CD14-positive monocyte (primary cell): ENCODE results near the gene SEMA4A. TPM values are rescaled to one million over a fixed set of nuclear protein-coding genes. Genes with fewer than 3 reads are reported as not detected.

Experiments
- DNase-seq, 3 donors: peaks; one replicate each; pipeline ENCODE4 v3.0.0-alpha.2; 2011 to 2022
- H2AFZ ChIP-seq: 2 replicates; pipeline ENCODE4 v1.6.0; 2012; ENCODE audit warnings: mild to moderate bottlenecking, low read depth, low read length, inconsistent platforms; ENCODE audit not compliant: insufficient read depth, poor library complexity, severe bottlenecking
- H3K27ac ChIP-seq, 2 donors: 1 replicate in 1 of 2; 2 replicates in 1 of 2; pipeline ENCODE4 v1.5.1; 2012 to 2013; ENCODE audit warnings: low read length in 2 of 2, control low read depth in 1 of 2, inconsistent platforms in 1 of 2, low read depth in 1 of 2, mild to moderate bottlenecking in 1 of 2
- H3K27me3 ChIP-seq, 2 donors: one replicate each; pipeline versions ENCODE4 v1.6.0 to v1.6.1; 2011 to 2013; ENCODE audit warnings: low read length in 2 of 2; ENCODE audit not compliant: control insufficient read depth in 2 of 2, insufficient read depth in 2 of 2
- H3K36me3 ChIP-seq, 2 donors: replicated peaks in 1 of 2; 1 replicate in 1 of 2; 2 replicates in 1 of 2; pipeline versions ENCODE4 v1.5.1 to v1.6.1; 2012 to 2013; ENCODE audit warnings: low read length in 2 of 2, control low read depth in 1 of 2, inconsistent platforms in 1 of 2, mild to moderate bottlenecking in 1 of 2; ENCODE audit not compliant: insufficient read depth in 2 of 2, control insufficient read depth in 1 of 2
- H3K4me1 ChIP-seq, 2 donors: 1 replicate in 1 of 2; 2 replicates in 1 of 2; pipeline versions ENCODE4 v1.5.1 to v1.6.1; 2012 to 2013; ENCODE audit warnings: low read length in 2 of 2, control low read depth in 1 of 2, inconsistent platforms in 1 of 2, mild to moderate bottlenecking in 1 of 2, moderate library complexity in 1 of 2; ENCODE audit not compliant: insufficient read depth in 2 of 2, control insufficient read depth in 1 of 2
- H3K4me2 ChIP-seq: replicated peaks from 2 replicates; pipeline ENCODE3; 2012; ENCODE audit warnings: low read length, moderate library complexity, mild to moderate bottlenecking; ENCODE audit not compliant: poor library complexity, severe bottlenecking; ENCODE audit errors: extremely low read depth
- H3K4me3 ChIP-seq, 3 experiments: fragments of 200-600 bp in 1 of 3; sonication (generic) in 1 of 3; replicated peaks in 1 of 3; 1 replicate in 2 of 3; 2 replicates in 1 of 3; pipeline ENCODE4 v1.5.1; 2011 to 2013; ENCODE audit warnings: low read length in 3 of 3, mild to moderate bottlenecking in 3 of 3, control low read depth in 2 of 3, low read depth in 2 of 3, inconsistent platforms in 1 of 3, moderate library complexity in 1 of 3
- H3K79me2 ChIP-seq: 2 replicates; pipeline ENCODE4 v1.6.0; 2012; ENCODE audit warnings: mild to moderate bottlenecking, control low read depth, inconsistent platforms, low read length, moderate library complexity; ENCODE audit not compliant: insufficient read depth
- H3K9ac ChIP-seq: 2 replicates; pipeline ENCODE4 v1.6.0; 2017; ENCODE audit warnings: low read length, mild to moderate bottlenecking; ENCODE audit not compliant: insufficient read depth, poor library complexity, severe bottlenecking
- H3K9me3 ChIP-seq, 2 donors: replicated peaks in 1 of 2; 1 replicate in 1 of 2; 2 replicates in 1 of 2; pipeline versions ENCODE4 v1.5.1 to v1.6.1; 2012 to 2013; ENCODE audit warnings: low read length in 2 of 2, control low read depth in 1 of 2; ENCODE audit not compliant: control insufficient read depth in 1 of 2, insufficient read depth in 1 of 2
- H4K20me1 ChIP-seq: 2 replicates; pipeline ENCODE4 v1.6.0; 2012; ENCODE audit warnings: mild to moderate bottlenecking, low read length, control low read depth, moderate library complexity; ENCODE audit not compliant: insufficient read depth
- H3K27ac Mint-ChIP-seq, 7 donors: one replicate each; pipeline ENCODE4 v1.8.0; 2020; ENCODE audit warnings: mild to moderate bottlenecking in 7 of 7, mixed read lengths in 7 of 7, moderate library complexity in 6 of 7, inconsistent platforms in 2 of 7
- H3K27me3 Mint-ChIP-seq, 3 donors: one replicate each; pipeline ENCODE4 v1.8.0; 2021 to 2022; ENCODE audit warnings: low read depth in 3 of 3, mild to moderate bottlenecking in 3 of 3, mixed read lengths in 3 of 3, moderate library complexity in 3 of 3, inconsistent platforms in 1 of 3
- H3K36me3 Mint-ChIP-seq, 2 donors: one replicate each; pipeline ENCODE4 v1.8.0; 2020; ENCODE audit warnings: mixed read lengths in 2 of 2, inconsistent platforms in 1 of 2, mild to moderate bottlenecking in 1 of 2
- H3K4me1 Mint-ChIP-seq: one replicate; pipeline ENCODE4 v1.8.0; 2020; ENCODE audit warnings: mild to moderate bottlenecking, mixed read lengths
- H3K4me3 Mint-ChIP-seq, 2 donors: one replicate each; pipeline ENCODE4 v1.8.0; 2020; ENCODE audit warnings: mild to moderate bottlenecking in 2 of 2, mixed read lengths in 2 of 2, moderate library complexity in 1 of 2
- H3K9me3 Mint-ChIP-seq, 7 donors: one replicate each; pipeline ENCODE4 v1.8.0; 2020 to 2022; ENCODE audit warnings: mixed read lengths in 7 of 7, mild to moderate bottlenecking in 6 of 7, moderate library complexity in 6 of 7, inconsistent platforms in 2 of 7
- WGBS: methylation state at CpG from one replicate; pipeline ENCODE4 v1.1.5; 2013; ENCODE audit warnings: missing lambda C conversion rate; ENCODE audit not compliant: insufficient coverage; 5-methylcytosine and 5-hydroxymethylcytosine counted together
- intact Hi-C, 2 donors: fragments of 100-400 bp; cut with micrococcal nuclease; formaldehyde crosslinking; loops; one replicate each; pipeline versions ENCODE4 v1.15.0 to v1.15.1; 2023
- polyA plus RNA-seq, 3 donors: library from polyadenylated mRNA; depleted of rRNA in 1 of 3; unstranded in 2 of 3; stranded (reverse) in 1 of 3; fragments of 300-500 nt in 2 of 3; fragments of >200 nt in 1 of 3; fragmentation: Illumina TruSeq in 2 of 3; gene quantifications; 1 replicate in 2 of 3; 2 replicates in 1 of 3; pipeline ENCODE4 v1.2.3, GENCODE V29; 2012 to 2021
- TF ChIP-seq, protein P1 (sequence below): fragments of 200-600 bp; IDR thresholded peaks from one replicate; pipeline ENCODE4 v1.8.0; 2022; ENCODE audit warnings: antibody characterized with exemption, mild to moderate bottlenecking

SEMA4A gene
- polyA plus RNA-seq, 3 donors: 72.3 to 121 (median 116) TPM

DNA sequence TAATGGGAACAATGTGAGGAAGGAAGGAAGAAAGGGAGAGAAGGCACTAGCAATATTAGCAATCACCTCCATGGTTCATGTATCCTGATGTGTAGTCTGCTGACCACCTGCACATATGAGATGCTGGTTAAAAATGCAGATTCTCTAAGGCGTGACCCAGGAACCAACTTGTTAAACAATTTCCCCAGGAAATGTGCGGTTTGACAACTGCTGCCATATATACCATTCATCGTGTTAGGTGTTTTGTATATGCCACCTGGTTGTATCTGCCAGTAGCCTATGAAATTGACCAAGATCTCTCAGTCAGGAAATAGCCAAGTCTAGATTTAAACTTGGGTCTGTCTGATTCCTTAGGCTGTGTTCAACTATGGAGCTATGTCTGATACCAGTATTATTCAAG, 4.1 kb downstream of the SEMA4A start:
- Histone ChIP-seq H3K79me2 (peaks cover 54% of the 10 kb centered on the region), H3K4me2 (no peak overlapping the region), H3K4me1 (peaks cover 56 to 61% of the 10 kb centered on the region in 2 donors), H3K27me3 (no peaks in the 10 kb centered on the region), H4K20me1 (peaks cover 21% of the 10 kb centered on the region), H3K9me3 (no peaks in the 10 kb centered on the region), H3K27ac (no peak overlapping the region), H2AFZ (no peak overlapping the region), H3K9ac (no peak overlapping the region), H3K36me3 (peaks cover 53 to 61% of the 10 kb centered on the region in 2 donors), H3K4me3 (no peak overlapping the region)
- H3K9me3 Mint-ChIP-seq: no peaks in the 10 kb centered on the region
- H3K27me3 Mint-ChIP-seq: peaks cover 0 to 4% (median 2%) of the 10 kb centered on the region in 3 donors
- intact Hi-C loops: no loop called here
- H3K36me3 Mint-ChIP-seq: peaks cover 64 to 69% of the 10 kb centered on the region in 2 donors
- TF ChIP-seq, protein P1, sequence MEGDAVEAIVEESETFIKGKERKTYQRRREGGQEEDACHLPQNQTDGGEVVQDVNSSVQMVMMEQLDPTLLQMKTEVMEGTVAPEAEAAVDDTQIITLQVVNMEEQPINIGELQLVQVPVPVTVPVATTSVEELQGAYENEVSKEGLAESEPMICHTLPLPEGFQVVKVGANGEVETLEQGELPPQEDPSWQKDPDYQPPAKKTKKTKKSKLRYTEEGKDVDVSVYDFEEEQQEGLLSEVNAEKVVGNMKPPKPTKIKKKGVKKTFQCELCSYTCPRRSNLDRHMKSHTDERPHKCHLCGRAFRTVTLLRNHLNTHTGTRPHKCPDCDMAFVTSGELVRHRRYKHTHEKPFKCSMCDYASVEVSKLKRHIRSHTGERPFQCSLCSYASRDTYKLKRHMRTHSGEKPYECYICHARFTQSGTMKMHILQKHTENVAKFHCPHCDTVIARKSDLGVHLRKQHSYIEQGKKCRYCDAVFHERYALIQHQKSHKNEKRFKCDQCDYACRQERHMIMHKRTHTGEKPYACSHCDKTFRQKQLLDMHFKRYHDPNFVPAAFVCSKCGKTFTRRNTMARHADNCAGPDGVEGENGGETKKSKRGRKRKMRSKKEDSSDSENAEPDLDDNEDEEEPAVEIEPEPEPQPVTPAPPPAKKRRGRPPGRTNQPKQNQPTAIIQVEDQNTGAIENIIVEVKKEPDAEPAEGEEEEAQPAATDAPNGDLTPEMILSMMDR: no peak
- no peak for DNase-seq
- peak overlapping the region in 2 of 7 donors; percentile 36 to 51 for H3K27ac Mint-ChIP-seq
- H3K4me1 Mint-ChIP-seq: peaks cover 71% of the 10 kb centered on the region
- no peak overlapping the region for H3K4me3 Mint-ChIP-seq
- 91% methylated on average over 3 of the region's 3 CpGs for WGBS

- Mint-ChIP-seq H3K9me3 (no peaks in the 10 kb centered on the region), H3K4me3 (no peak overlapping the region), H3K4me1 (peaks cover 66% of the 10 kb centered on the region), H3K36me3 (peaks cover 67 to 74% of the 10 kb centered on the region in 2 donors), H3K27ac (peak overlapping the region in 3 of 7 donors; percentile 16 to 36 (median 27)), H3K27me3 (peaks cover 0 to 4% (median 2%) of the 10 kb centered on the region in 3 donors)
- Histone ChIP-seq H3K36me3 (peaks cover 58 to 65% of the 10 kb centered on the region in 2 donors), H2AFZ (no peak overlapping the region), H4K20me1 (peaks cover 25% of the 10 kb centered on the region), H3K9ac (no peak overlapping the region), H3K4me2 (no peak overlapping the region), H3K27me3 (no peaks in the 10 kb centered on the region), H3K27ac (no peak overlapping the region), H3K4me3 (no peak overlapping the region), H3K79me2 (peaks cover 49% of the 10 kb centered on the region), H3K9me3 (no peaks in the 10 kb centered on the region), H3K4me1 (peaks cover 52 to 56% of the 10 kb centered on the region in 2 donors)
- DNase-seq: no peak
- TF ChIP-seq, protein P1: no peak
- 93% methylated on average over 3 of the region's 5 CpGs for WGBS
- intact Hi-C loops: no loop called here
Measured at GRCh38 chr1:156157966-156158365, 4.6 kb downstream of the SEMA4A start.
